ENCODE measurements around the gene IDH2.

Gene IDH2

GRCh38 chr15:90062462-90062932, 39.8 kb downstream of the IDH2 start:
- DNase-seq, result no peak

- DNase-seq, result peak; percentile 59
Measured at GRCh38 chr15:90062023-90062442, 40.2 kb downstream of the IDH2 start.

- no peak for DNase-seq
Measured at GRCh38 chr15:90060797-90061196, 41.5 kb downstream of the IDH2 start.

GRCh38 chr15:90059208-90059985, 42.9 kb downstream of the IDH2 start:
- peak; percentile 34 for DNase-seq

- DNase-seq, result no peak
Measured at GRCh38 chr15:90058775-90059174, 43.5 kb downstream of the IDH2 start.

- no peak for DNase-seq
Measured at GRCh38 chr15:90058308-90058707, 44.0 kb downstream of the IDH2 start.

- no peak for DNase-seq
Measured at GRCh38 chr15:90056529-90056928, 45.7 kb downstream of the IDH2 start.

- no peak for DNase-seq
Measured at GRCh38 chr15:90055182-90055581, 47.1 kb downstream of the IDH2 start.

- DNase-seq, result no peak
Measured at GRCh38 chr15:90054618-90055097, 47.6 kb downstream of the IDH2 start.

GRCh38 chr15:90053685-90054466, 48.4 kb downstream of the IDH2 start:
- DNase-seq, result no peak

- no peak for DNase-seq
Measured at GRCh38 chr15:90051874-90052273, 50.4 kb downstream of the IDH2 start.

- no peak for DNase-seq
Measured at GRCh38 chr15:90049666-90050604, 52.3 kb downstream of the IDH2 start.

- DNase-seq, result no peak
Measured at GRCh38 chr15:90049030-90049429, 53.2 kb downstream of the IDH2 start.

GRCh38 chr15:90047956-90048575, 54.2 kb downstream of the IDH2 start:
- DNase-seq, result no peak

- no peak for DNase-seq
Measured at GRCh38 chr15:90046911-90047392, 55.3 kb downstream of the IDH2 start.

- DNase-seq, result no peak
Measured at GRCh38 chr15:90046289-90046688, 56.0 kb downstream of the IDH2 start.

- DNase-seq, result no peak
Measured at GRCh38 chr15:90044916-90045371, 57.3 kb downstream of the IDH2 start.

GRCh38 chr15:90044191-90044590, 58.1 kb downstream of the IDH2 start:
- no peak for DNase-seq

GRCh38 chr15:90043530-90044010, 58.7 kb downstream of the IDH2 start:
- DNase-seq, result no peak

- no peak for DNase-seq
Measured at GRCh38 chr15:90042766-90043529, 59.3 kb downstream of the IDH2 start.

GRCh38 chr15:90042356-90042755, 59.9 kb downstream of the IDH2 start:
- no peak for DNase-seq

All from fibroblast of skin of right biceps (primary cell).